ENCODE data around the gene CLEC4F.

GRCh38 chr2:70816726-70817125 is 3.7 kb downstream of the CLEC4F start:
- TF ChIP-seq EZH2 (IDR thresholded peaks at IDR 0.05; ENCODE audit: insufficient read depth, low read length): no peak
- TF ChIP-seq CTCF (IDR thresholded peaks at IDR 0.05; ENCODE audit: insufficient read depth, low read depth, low read length): no peak

All from astrocyte (in vitro differentiated cells and primary cell).